Umbilical cord (tissue), 2 donors: Measurements from ENCODE around the gene CLDN8. TPM values are rescaled to one million over a fixed set of nuclear protein-coding genes. Genes with fewer than 3 reads are reported as not detected.

ENCODE experiments used
- DNase-seq: peaks from one replicate; pipeline ENCODE4 v3.0.0-alpha.2; 2015; ENCODE audit warnings: low spot score
- total RNA-seq: library from RNA; depleted of rRNA; stranded (reverse); fragments of >200 nt; gene quantifications from one replicate; pipeline ENCODE4 v1.2.3, GENCODE V29; 2014; ENCODE audit warnings: low replicate concordance; ENCODE audit not compliant: insufficient read depth

The CLDN8 gene
- total RNA-seq, 1 donor from 2014 or later = 6.3 TPM

DNA sequence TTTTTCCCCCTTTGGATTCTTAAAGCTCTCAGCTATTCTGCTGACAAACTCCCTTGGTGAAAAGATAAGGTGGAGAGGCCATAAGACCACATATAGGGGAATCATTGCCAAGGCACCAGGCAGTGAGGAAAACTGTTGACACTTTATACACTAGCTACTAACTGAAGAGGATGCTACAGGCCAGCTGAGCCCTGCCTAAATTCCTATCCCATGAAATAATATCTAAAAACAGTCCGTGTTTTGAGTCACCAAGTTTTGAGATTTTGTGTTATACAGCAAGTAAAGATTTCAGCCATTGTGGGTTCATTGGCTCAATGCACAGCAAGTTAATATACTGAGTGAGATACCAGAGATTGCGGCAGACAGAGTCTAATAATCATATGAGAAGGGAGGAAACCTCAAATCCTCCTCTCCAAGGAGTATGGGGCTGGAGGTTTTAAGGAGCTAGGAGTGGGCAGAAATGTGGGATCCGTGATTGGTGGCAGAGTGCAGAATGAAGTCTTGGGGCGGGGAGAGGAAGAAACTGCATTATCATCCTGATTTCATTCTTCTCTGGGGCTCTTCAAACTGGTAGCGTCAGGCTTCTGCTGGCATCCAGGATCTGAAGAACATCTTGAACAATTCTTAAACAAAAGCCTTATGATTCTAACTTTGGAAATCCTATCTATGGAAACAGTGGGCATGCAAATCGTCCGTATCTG is 9.2 kb downstream of the CLDN8 start:
- DNase-seq = no peak

DNA sequence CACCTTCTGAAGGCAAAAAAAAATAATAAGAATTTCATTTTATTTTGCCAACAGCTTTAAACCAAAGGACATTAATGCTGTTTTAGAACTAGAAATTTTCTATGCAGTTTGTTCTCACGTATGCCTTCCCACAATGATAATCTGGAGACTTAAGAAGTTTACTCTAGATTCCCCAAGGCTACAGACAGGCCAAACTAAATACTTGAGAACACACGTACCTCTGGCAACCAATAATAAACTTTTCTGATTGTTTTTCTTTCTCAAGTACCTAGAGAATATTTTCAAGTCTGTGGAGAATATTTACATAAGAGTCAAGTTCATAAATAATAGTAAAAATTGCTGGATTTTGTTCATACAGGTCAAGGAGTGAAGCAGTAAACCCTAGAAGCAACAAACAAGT is 15.9 kb downstream of the CLDN8 start:
- DNase-seq = no peak

GRCh38 chr21:30194701-30195299 is 21.1 kb downstream of the CLDN8 start:
- no peak for DNase-seq

DNA sequence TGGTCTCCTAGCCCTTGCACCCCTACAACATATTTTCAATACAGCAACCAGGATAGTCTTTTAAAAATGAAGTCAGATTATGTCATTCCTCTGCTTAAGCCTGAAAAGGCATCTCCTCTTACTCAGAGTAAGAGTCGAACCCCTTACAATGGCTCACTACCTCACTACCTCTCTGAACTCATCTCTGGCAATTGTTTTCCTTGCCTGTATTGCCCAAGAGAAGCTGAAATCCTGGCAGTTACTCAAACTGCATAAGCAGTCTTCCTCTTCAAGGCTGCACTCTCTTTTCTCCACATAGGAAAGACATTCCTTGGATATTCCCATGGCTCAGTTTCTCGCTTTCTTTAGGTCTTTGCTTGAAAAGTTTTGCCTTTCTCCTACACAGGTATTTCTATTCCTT is 22.7 kb downstream of the CLDN8 start:
- DNase-seq = no peak

GRCh38 chr21:30190554-30190953 is 25.3 kb downstream of the CLDN8 start:
- DNase-seq = no peak

DNA sequence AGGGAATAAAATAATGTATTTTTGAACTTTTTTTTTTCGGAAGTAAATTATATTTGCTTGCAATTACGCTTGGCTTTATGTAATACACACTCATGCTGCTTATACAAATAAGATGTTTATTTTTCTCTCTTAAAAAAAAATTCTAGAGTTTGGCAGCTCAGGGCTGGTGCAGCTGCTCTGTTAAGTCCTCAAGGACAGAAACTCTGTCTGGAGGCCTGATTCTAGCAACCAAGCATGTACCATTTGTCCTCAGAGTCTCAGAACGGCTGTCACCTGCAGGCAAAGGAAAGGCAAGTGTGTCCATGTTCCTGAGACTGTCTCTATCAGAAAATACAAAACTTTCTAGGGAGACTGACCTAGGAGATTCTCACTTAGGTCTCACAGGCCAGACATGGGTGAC is 26.1 kb downstream of the CLDN8 start:
- no peak for DNase-seq

- no peak for DNase-seq
These were observed 29.7 kb downstream of the CLDN8 start for GRCh38 chr21:30186242-30186641.

GRCh38 chr21:30168086-30168485 is 47.8 kb downstream of the CLDN8 start:
- DNase-seq = no peak

DNA sequence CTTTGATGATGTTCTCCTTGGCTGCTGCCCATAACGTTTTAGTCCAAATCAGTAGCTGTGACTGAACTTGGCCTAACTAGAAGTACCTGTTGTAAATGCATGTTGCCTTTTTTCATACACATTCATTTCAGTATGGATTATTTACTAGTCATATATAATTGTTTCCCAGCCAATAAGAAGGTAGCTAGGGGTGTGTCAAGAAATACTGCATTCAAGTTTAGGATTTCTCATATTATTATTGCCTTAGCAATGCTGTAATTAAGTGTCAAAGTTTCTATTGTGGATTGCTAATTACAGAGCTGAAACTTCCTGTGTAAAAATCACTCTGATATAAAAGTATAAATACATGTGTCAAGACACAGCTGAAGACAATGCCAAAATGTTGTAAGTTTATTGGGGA is 49.2 kb downstream of the CLDN8 start, which contains the start of gene CLDN17:
Gene CLDN17 (minus strand): TSS at position 101 of the 400 bp plus-strand sequence. CDS start 188 bp downstream, outside the sequence.
- DNase-seq = no peak

DNA sequence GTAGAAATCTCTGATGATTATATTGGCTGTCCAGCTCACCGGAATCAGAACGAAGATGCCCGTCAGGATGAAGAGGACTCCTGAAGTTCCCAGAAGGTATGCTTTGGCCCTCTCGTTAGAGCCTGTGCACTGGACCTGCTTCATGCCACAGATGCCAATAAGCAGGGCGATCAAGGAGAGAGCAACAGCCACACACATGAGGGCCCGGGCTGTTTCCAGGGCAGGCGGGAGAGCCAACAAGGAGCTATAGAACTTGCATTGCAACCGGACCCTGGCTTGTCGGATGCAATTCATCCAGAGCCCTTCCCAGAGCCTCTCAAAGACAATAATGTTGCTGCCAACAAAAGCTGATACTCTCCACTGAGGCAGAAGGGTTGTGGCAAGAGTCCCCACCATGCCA is 49.7 kb downstream of the CLDN8 start:
- no peak for DNase-seq

- no peak for DNase-seq
These were observed 51.1 kb downstream of the CLDN8 start for GRCh38 chr21:30164796-30165195.

Other genes with a start within 250 kb of the CLDN8 start
- gene CLDN17, start 49.3 kb downstream of the CLDN8 start, total RNA-seq = not detected
- 9.9 TPM for gene KRTAP24-1, start 66.9 kb upstream of the CLDN8 start, total RNA-seq
- not detected for gene KRTAP25-1, start 73.4 kb upstream of the CLDN8 start, total RNA-seq
- gene KRTAP26-1, start 104.2 kb upstream of the CLDN8 start, total RNA-seq = not detected
- gene KRTAP27-1, start 121.6 kb upstream of the CLDN8 start, total RNA-seq = not detected
- not detected for gene KRTAP23-1, start 132.5 kb upstream of the CLDN8 start, total RNA-seq
- gene KRTAP13-2, start 156.2 kb upstream of the CLDN8 start, total RNA-seq = 1.2 TPM
- not detected for gene KRTAP13-1, start 179.9 kb upstream of the CLDN8 start, total RNA-seq
- not detected for gene KRTAP13-3, start 209.8 kb upstream of the CLDN8 start, total RNA-seq
- gene KRTAP13-4, start 214.1 kb upstream of the CLDN8 start, total RNA-seq = 3.4 TPM
- gene KRTAP15-1, start 224.2 kb upstream of the CLDN8 start, total RNA-seq = 5.5 TPM